Panc1 (cell line): ENCODE data around the gene TGFB3. TPM values are rescaled to one million over a fixed set of nuclear protein-coding genes. Genes with fewer than 3 reads are reported as not detected.

ENCODE experiments used
- ATAC-seq: fragments of 200-7000 bp; cut with Tn5 transposase; 2 replicates; pipeline ENCODE4 v1.9.1; 2020; ENCODE audit warnings: mild to moderate bottlenecking, moderate library complexity
- BruUV-seq: library from RNA; stranded (reverse); fragments of 400-500 nt; replicated peaks from 2 replicates; lab custom pipeline; 2021; lab: Mats Ljungman, UMichigan
- CTCF ChIA-PET: fragments of 300-600 bp; sonication (Branson Sonifier 250); formaldehyde crosslinking; loops from one replicate; lab custom pipeline; 2022; ENCODE audit warnings: antibody characterized with exemption; lab: Charles Lee
- POLR2A ChIA-PET: fragments of 300-600 bp; sonication (Branson Sonifier 250); formaldehyde crosslinking; loops from one replicate; lab custom pipeline; 2022; ENCODE audit warnings: antibody characterized with exemption; lab: Charles Lee
- DNase-seq: peaks from one replicate; pipeline ENCODE4 v3.0.0-alpha.2; 2010; ENCODE audit warnings: low read depth, low spot score
- H3K27ac ChIP-seq: 2 replicates; pipeline ENCODE4 v1.5.1; 2011; ENCODE audit warnings: mild to moderate bottlenecking, low read length, inconsistent platforms
- H3K27me3 ChIP-seq: fragments of 200-500 bp; sonication (Bioruptor generic); 2 replicates; pipeline ENCODE4 v1.6.0; 2014; ENCODE audit warnings: low read length, inconsistent platforms; ENCODE audit not compliant: control insufficient read depth, insufficient read depth
- H3K36me3 ChIP-seq: fragments of 200-500 bp; sonication (Bioruptor generic); 2 replicates; pipeline ENCODE4 v1.5.1; 2014; ENCODE audit warnings: inconsistent platforms, mild to moderate bottlenecking, low read length, moderate library complexity; ENCODE audit not compliant: control insufficient read depth, insufficient read depth
- H3K4me1 ChIP-seq: 2 replicates; pipeline ENCODE4 v1.5.1; 2011; ENCODE audit warnings: inconsistent platforms, mild to moderate bottlenecking, low read length, moderate library complexity; ENCODE audit not compliant: control insufficient read depth, insufficient read depth
- H3K4me3 ChIP-seq, 2 experiments: 2 replicates each; pipeline ENCODE4 v1.5.1; 2011 to 2012; ENCODE audit warnings: low read depth in 2 of 2, low read length in 2 of 2, mild to moderate bottlenecking in 2 of 2, inconsistent platforms in 1 of 2, moderate library complexity in 1 of 2
- H3K9me3 ChIP-seq: fragments of 200-500 bp; sonication (Bioruptor generic); 2 replicates; pipeline ENCODE4 v1.5.1; 2014; ENCODE audit warnings: low read depth, mild to moderate bottlenecking, inconsistent platforms, low read length, moderate library complexity; ENCODE audit not compliant: control insufficient read depth, insufficient read depth
- CTCF ChIP-seq: fragments of 450-650 bp; IDR thresholded peaks from 2 replicates; pipeline ENCODE4 v1.5.1; 2017; ENCODE audit warnings: mild to moderate bottlenecking
- POLR2AphosphoS5 ChIP-seq: IDR thresholded peaks from 2 replicates; pipeline ENCODE4 v1.6.1; 2012; ENCODE audit warnings: mild to moderate bottlenecking, low read depth, low read length, moderate library complexity
- REST ChIP-seq, 2 experiments: IDR thresholded peaks; 2 replicates each; pipeline ENCODE4 v1.6.1; 2011 to 2012; ENCODE audit warnings: low read depth in 2 of 2, control low read depth in 1 of 2, low read length in 1 of 2, mild to moderate bottlenecking in 1 of 2, moderate library complexity in 1 of 2; ENCODE audit not compliant: insufficient read depth in 1 of 2
- SIN3A ChIP-seq: IDR thresholded peaks from 2 replicates; pipeline ENCODE4 v1.6.1; 2012; ENCODE audit warnings: low read depth, mild to moderate bottlenecking, low read length, moderate library complexity, borderline replicate concordance; ENCODE audit not compliant: insufficient read depth
- TCF7L2 ChIP-seq: IDR thresholded peaks from 2 replicates; pipeline ENCODE4 v1.6.1; 2011; ENCODE audit warnings: mild to moderate bottlenecking, low read depth, low read length, inconsistent platforms
- in situ Hi-C: cut with HindIII; loops from 2 replicates; pipeline ENCODE4 v1.10.0; 2016; ENCODE audit warnings: low sequenced_read_pairs, low pct_unique_long_range_greater_than_20kb
- intact Hi-C: fragments of 100-400 bp; cut with micrococcal nuclease; formaldehyde crosslinking; loops from one replicate; pipeline ENCODE4 v1.10.0; 2022; ENCODE audit not compliant: unreplicated experiment
- total RNA-seq: library from RNA; stranded (reverse); gene quantifications from one replicate; pipeline ENCODE4 v1.2.1, GENCODE V29; 2021; ENCODE audit not compliant: unreplicated experiment

TGFB3 gene
- total RNA-seq, 1 experiment from 2014 or later: 9.6 TPM

- H3K36me3 ChIP-seq: no peaks in the 10 kb centered on the region
- no peaks in the 10 kb centered on the region for H3K9me3 ChIP-seq
- TF ChIP-seq TCF7L2 (no peak), CTCF (no peak), SIN3A (no peak), REST (IDR thresholded peaks at IDR 0.05; ENCODE audit: insufficient read depth in 1 of 2, low read depth in 2 of 2, low read length in 1 of 2) (no peak), POLR2AphosphoS5 (no peak)
- no peaks in the 10 kb centered on the region for H3K27me3 ChIP-seq
- no TSS peak for BruUV-seq
- H3K4me1 ChIP-seq: no peaks in the 10 kb centered on the region
- ChIA-PET CTCF (no interaction called here), POLR2A (interaction anchor here (0.5 kb wide), 1 partner anchor 77 kb away, joined by 3 read pairs; no protein-coding TSS in a partner anchor)
- no peak for DNase-seq
- H3K4me3 ChIP-seq: no peak overlapping the region
- intact Hi-C loops (no loop called here), in situ Hi-C loops (no loop called here)
- H3K27ac ChIP-seq: no peak overlapping the region
- ATAC-seq: no peak
Observed at GRCh38 chr14:75941030-75941429, 40.8 kb downstream of the TGFB3 start.

- intact Hi-C loops: no loop called here
- no TSS peak for BruUV-seq
- POLR2A ChIA-PET: interaction anchor here (0.6 kb wide), 1 partner anchor 450 kb away, joined by 7 read pairs; no protein-coding TSS in a partner anchor
- no peak for TF ChIP-seq SIN3A
- no peak for TF ChIP-seq CTCF
- no peak for TF ChIP-seq TCF7L2
- no peak for TF ChIP-seq POLR2AphosphoS5
- TF ChIP-seq REST (IDR thresholded peaks at IDR 0.05; ENCODE audit: insufficient read depth in 1 of 2, low read depth in 2 of 2, low read length in 1 of 2): no peak
- DNase-seq: no peak
- Histone ChIP-seq H3K4me1 (no peaks in the 10 kb centered on the region), H3K4me3 (no peak overlapping the region), H3K27ac (no peak overlapping the region), H3K27me3 (no peaks in the 10 kb centered on the region), H3K36me3 (no peaks in the 10 kb centered on the region), H3K9me3 (no peaks in the 10 kb centered on the region)
- ATAC-seq: no peak
- CTCF ChIA-PET: no interaction called here
- in situ Hi-C loops: no loop called here
Observed at GRCh38 chr14:75939200-75939599, 42.6 kb downstream of the TGFB3 start.
